Glutamatergic neuron (in vitro differentiated cells): ENCODE data around the gene VEGFC. TPM values are rescaled to one million over a fixed set of nuclear protein-coding genes. Genes with fewer than 3 reads are reported as not detected.
A peak's percentile ranks its signal among the peaks of the same experiment; 100 is the strongest.

Experiments
- DNase-seq: peaks from one replicate; pipeline ENCODE4 v3.0.0; 2022
- H3K27ac Mint-ChIP-seq: one replicate; pipeline ENCODE4 v1.8.0; 2020; ENCODE audit warnings: mild to moderate bottlenecking, mixed read lengths, inconsistent platforms; ENCODE audit not compliant: unreplicated experiment
- H3K27me3 Mint-ChIP-seq: one replicate; pipeline ENCODE4 v1.8.0; 2020; ENCODE audit warnings: mild to moderate bottlenecking, moderate library complexity, mixed read lengths, inconsistent platforms; ENCODE audit not compliant: unreplicated experiment
- H3K36me3 Mint-ChIP-seq: one replicate; pipeline ENCODE4 v1.8.0; 2020; ENCODE audit warnings: mild to moderate bottlenecking, mixed read lengths, inconsistent platforms; ENCODE audit not compliant: unreplicated experiment
- H3K4me1 Mint-ChIP-seq: one replicate; pipeline ENCODE4 v1.8.0; 2020; ENCODE audit warnings: mild to moderate bottlenecking, low read depth, mixed read lengths, inconsistent platforms; ENCODE audit not compliant: unreplicated experiment
- H3K4me3 Mint-ChIP-seq: one replicate; pipeline ENCODE4 v1.8.0; 2020; ENCODE audit warnings: mild to moderate bottlenecking, mixed read lengths, inconsistent platforms; ENCODE audit not compliant: unreplicated experiment
- H3K9me3 Mint-ChIP-seq: one replicate; pipeline ENCODE4 v1.8.0; 2020; ENCODE audit warnings: mild to moderate bottlenecking, moderate library complexity, mixed read lengths, inconsistent platforms; ENCODE audit not compliant: unreplicated experiment
- CTCF ChIP-seq: fragments of 200-600 bp; sonication (generic); IDR thresholded peaks from one replicate; pipeline ENCODE4 v1.5.0; 2021; ENCODE audit not compliant: partially characterized antibody, unreplicated experiment
- total RNA-seq: library from RNA; stranded (reverse); fragmentation: NEBNext Ultra II Directional; extraction: Animal tissue kit (Norgen Biotek cat#: 25700); gene quantifications from one replicate; pipeline ENCODE4 v1.2.1, GENCODE V29; 2021; ENCODE audit not compliant: unreplicated experiment

Gene VEGFC
- total RNA-seq, 1 donor from 2014 or later, result not detected

- TF ChIP-seq CTCF, result no peak
- no peaks in the 10 kb centered on the region for H3K9me3 Mint-ChIP-seq
- peaks cover 5% of the 10 kb centered on the region for H3K27me3 Mint-ChIP-seq
- H3K36me3 Mint-ChIP-seq, result no peaks in the 10 kb centered on the region
- no peaks in the 10 kb centered on the region for H3K4me1 Mint-ChIP-seq
- DNase-seq, result no peak
- no peak overlapping the region for H3K27ac Mint-ChIP-seq
- no peak overlapping the region for H3K4me3 Mint-ChIP-seq
These were observed 1.4 kb upstream of the VEGFC start for GRCh38 chr4:176794151-176794550.

GRCh38 chr4:176793060-176793605, 411 bp upstream of the VEGFC start:
- TF ChIP-seq CTCF, result no peak
- H3K4me1 Mint-ChIP-seq, result no peaks in the 10 kb centered on the region
- no peak overlapping the region for H3K27ac Mint-ChIP-seq
- H3K27me3 Mint-ChIP-seq, result peaks cover 5% of the 10 kb centered on the region
- H3K4me3 Mint-ChIP-seq, result peak overlapping the region; percentile 73
- H3K9me3 Mint-ChIP-seq, result no peaks in the 10 kb centered on the region
- no peak for DNase-seq
- no peaks in the 10 kb centered on the region for H3K36me3 Mint-ChIP-seq

- peak overlapping the region; percentile 80 for H3K4me3 Mint-ChIP-seq
- no peaks in the 10 kb centered on the region for H3K4me1 Mint-ChIP-seq
- no peak overlapping the region for H3K27ac Mint-ChIP-seq
- TF ChIP-seq CTCF, result no peak
- no peaks in the 10 kb centered on the region for H3K36me3 Mint-ChIP-seq
- no peaks in the 10 kb centered on the region for H3K9me3 Mint-ChIP-seq
- H3K27me3 Mint-ChIP-seq, result peaks cover 5% of the 10 kb centered on the region
- peak; percentile 65 for DNase-seq
These were observed 964 bp downstream of the VEGFC start for GRCh38 chr4:176791591-176792325.

- peaks cover 5% of the 10 kb centered on the region for H3K27me3 Mint-ChIP-seq
- no peak for TF ChIP-seq CTCF
- no peaks in the 10 kb centered on the region for H3K36me3 Mint-ChIP-seq
- no peak for DNase-seq
- H3K4me1 Mint-ChIP-seq, result no peaks in the 10 kb centered on the region
- H3K27ac Mint-ChIP-seq, result no peak overlapping the region
- no peak overlapping the region for H3K4me3 Mint-ChIP-seq
- H3K9me3 Mint-ChIP-seq, result no peaks in the 10 kb centered on the region
These were observed 2.3 kb downstream of the VEGFC start for GRCh38 chr4:176790398-176790797.

- H3K9me3 Mint-ChIP-seq, result no peaks in the 10 kb centered on the region
- DNase-seq, result no peak
- no peaks in the 10 kb centered on the region for H3K36me3 Mint-ChIP-seq
- no peak overlapping the region for H3K4me3 Mint-ChIP-seq
- H3K4me1 Mint-ChIP-seq, result no peaks in the 10 kb centered on the region
- H3K27ac Mint-ChIP-seq, result no peak overlapping the region
- H3K27me3 Mint-ChIP-seq, result peaks cover 5% of the 10 kb centered on the region
- TF ChIP-seq CTCF, result peak; percentile 66
These were observed 2.8 kb downstream of the VEGFC start for GRCh38 chr4:176789955-176790354.
